ENCODE data around the gene OBSCN.

Gene OBSCN

GRCh38 chr1:228374711-228375577 lies 167.1 kb downstream of the OBSCN start:
- H3K4me3 ChIP-seq (ENCODE audit: low read length), result no peak overlapping the region
- no peak for TF ChIP-seq CTCF (conservative IDR thresholded peaks at IDR 0.05; ENCODE audit: low read depth, low read length)
- DNase-seq (ENCODE audit: low read depth), result no peak

- no peak for TF ChIP-seq CTCF (conservative IDR thresholded peaks at IDR 0.05; ENCODE audit: low read depth, low read length)
- H3K4me3 ChIP-seq (ENCODE audit: low read length), result no peak overlapping the region
- DNase-seq (ENCODE audit: low read depth), result no peak
Observed at GRCh38 chr1:228375578-228376261, 167.9 kb downstream of the OBSCN start.

GRCh38 chr1:228376262-228376628 lies 168.4 kb downstream of the OBSCN start:
- no peak overlapping the region for H3K4me3 ChIP-seq (ENCODE audit: low read length)

GRCh38 chr1:228376651-228377631 lies 169.1 kb downstream of the OBSCN start:
- no peak for TF ChIP-seq CTCF (conservative IDR thresholded peaks at IDR 0.05; ENCODE audit: low read depth, low read length)
- H3K4me3 ChIP-seq (ENCODE audit: low read length), result no peak overlapping the region
- DNase-seq (ENCODE audit: low read depth), result no peak

More at GRCh38 chr1:228376262-228376628, 168.4 kb downstream of the OBSCN start:
- no peak for DNase-seq (ENCODE audit: low read depth)
- TF ChIP-seq CTCF (conservative IDR thresholded peaks at IDR 0.05; ENCODE audit: low read depth, low read length), result no peak

GRCh38 chr1:228377664-228378089 lies 169.8 kb downstream of the OBSCN start:
- no peak for TF ChIP-seq CTCF (conservative IDR thresholded peaks at IDR 0.05; ENCODE audit: low read depth, low read length)

GRCh38 chr1:228378090-228378872 lies 170.4 kb downstream of the OBSCN start:
- DNase-seq (ENCODE audit: low read depth), result peak; percentile 8
- peak overlapping the region; percentile 49 for H3K4me3 ChIP-seq (ENCODE audit: low read length)
- peak; percentile 57 for TF ChIP-seq CTCF (conservative IDR thresholded peaks at IDR 0.05; ENCODE audit: low read depth, low read length)

More at GRCh38 chr1:228377664-228378089, 169.8 kb downstream of the OBSCN start:
- DNase-seq (ENCODE audit: low read depth), result no peak
- H3K4me3 ChIP-seq (ENCODE audit: low read length), result no peak overlapping the region

All from retinal pigment epithelial cell (primary cell).